Globus pallidus (tissue), 1 donor: Measurements from ENCODE around the gene LRFN5.
"Not testable (repeated sequence)": the region's sequence is repeated elsewhere in the genome, so short reads cannot be mapped to it uniquely, and the experiment has no call there.

Experiments
- DNase-seq: peaks from one replicate; pipeline ENCODE4 v3.0.0-alpha.2; 2015; ENCODE audit warnings: low spot score

Gene LRFN5

GRCh38 chr14:41636492-41637392 is 30.1 kb downstream of the LRFN5 start:
- no peak for DNase-seq

GRCh38 chr14:41641690-41642089 is 35.0 kb downstream of the LRFN5 start:
- no peak for DNase-seq

- DNase-seq, result no peak
Observed at GRCh38 chr14:41642367-41642766, 35.7 kb downstream of the LRFN5 start.

GRCh38 chr14:41642789-41643188 is 36.1 kb downstream of the LRFN5 start:
- no peak for DNase-seq

GRCh38 chr14:41644606-41645005 is 37.9 kb downstream of the LRFN5 start:
- no peak for DNase-seq

GRCh38 chr14:41650802-41651201 is 44.1 kb downstream of the LRFN5 start:
- no peak for DNase-seq

- no peak for DNase-seq
Observed at GRCh38 chr14:41654196-41654595, 47.5 kb downstream of the LRFN5 start.

GRCh38 chr14:41662780-41663472 is 56.2 kb downstream of the LRFN5 start:
- DNase-seq, result no peak

- no peak for DNase-seq
Observed at GRCh38 chr14:41663473-41663850, 56.8 kb downstream of the LRFN5 start.

GRCh38 chr14:41666301-41666700 is 59.6 kb downstream of the LRFN5 start:
- DNase-seq, result no peak

- DNase-seq, result no peak
Observed at GRCh38 chr14:41668356-41668755, 61.7 kb downstream of the LRFN5 start.

- not testable (repeated sequence) for DNase-seq
Observed at GRCh38 chr14:41673601-41674000, 66.9 kb downstream of the LRFN5 start.

- not testable (repeated sequence) for DNase-seq
Observed at GRCh38 chr14:41674511-41674971, 67.9 kb downstream of the LRFN5 start.

- no peak for DNase-seq
Observed at GRCh38 chr14:41699486-41699885, 92.8 kb downstream of the LRFN5 start.

GRCh38 chr14:41718477-41719166 is 111.9 kb downstream of the LRFN5 start:
- peak; percentile 31 for DNase-seq

GRCh38 chr14:41739203-41739602 is 132.5 kb downstream of the LRFN5 start:
- no peak for DNase-seq

GRCh38 chr14:41743140-41743539 is 136.5 kb downstream of the LRFN5 start:
- no peak for DNase-seq

- DNase-seq, result no peak
Observed at GRCh38 chr14:41749429-41749828, 142.8 kb downstream of the LRFN5 start.

- not testable (repeated sequence) for DNase-seq
Observed at GRCh38 chr14:41750575-41750974, 143.9 kb downstream of the LRFN5 start.

- no peak for DNase-seq
Observed at GRCh38 chr14:41758011-41758665, 151.5 kb downstream of the LRFN5 start.

- DNase-seq, result no peak
Observed at GRCh38 chr14:41761204-41761603, 154.5 kb downstream of the LRFN5 start.

- no peak for DNase-seq
Observed at GRCh38 chr14:41766772-41767171, 160.1 kb downstream of the LRFN5 start.
